ENCODE measurements around the gene GDF15. TPM values are rescaled to one million over a fixed set of nuclear protein-coding genes. Genes with fewer than 3 reads are reported as not detected.

GDF15 gene
- polyA plus RNA-seq, 1 donor = 0.30 TPM

DNA sequence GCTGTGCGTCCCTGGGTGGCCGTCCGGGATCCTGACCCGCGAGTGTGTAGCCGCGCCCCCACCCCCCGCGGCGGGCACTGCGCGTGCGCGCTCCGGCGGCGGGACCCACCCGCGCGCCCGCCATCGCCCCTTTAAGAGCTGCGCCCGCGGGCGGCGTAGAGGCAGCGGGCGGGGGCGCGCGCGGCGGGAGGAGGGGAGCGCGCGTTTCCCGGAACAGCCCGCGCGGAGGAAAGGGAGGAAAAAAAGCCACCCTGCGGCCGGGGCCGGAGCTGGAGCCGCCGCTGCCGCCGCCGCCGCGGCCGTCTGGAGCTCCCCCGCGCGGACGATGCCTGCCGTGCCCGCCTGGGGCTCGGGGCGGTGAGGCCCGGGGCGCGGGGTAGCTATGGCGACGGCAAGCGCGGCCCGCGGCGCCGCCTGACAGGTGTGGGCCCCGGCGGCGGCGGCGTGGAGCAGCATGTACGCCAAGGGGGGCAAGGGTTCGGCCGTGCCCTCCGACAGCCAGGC, 33.3 kb downstream of the GDF15 start, which contains the start of gene SSBP4:
Gene SSBP4, plus strand, starts transcription at position 204 of the 504 bp plus-strand sequence. Its CDS starts 251 bp downstream, at position 455.
- DNase-seq (ENCODE audit: low read depth) = no peak

DNA sequence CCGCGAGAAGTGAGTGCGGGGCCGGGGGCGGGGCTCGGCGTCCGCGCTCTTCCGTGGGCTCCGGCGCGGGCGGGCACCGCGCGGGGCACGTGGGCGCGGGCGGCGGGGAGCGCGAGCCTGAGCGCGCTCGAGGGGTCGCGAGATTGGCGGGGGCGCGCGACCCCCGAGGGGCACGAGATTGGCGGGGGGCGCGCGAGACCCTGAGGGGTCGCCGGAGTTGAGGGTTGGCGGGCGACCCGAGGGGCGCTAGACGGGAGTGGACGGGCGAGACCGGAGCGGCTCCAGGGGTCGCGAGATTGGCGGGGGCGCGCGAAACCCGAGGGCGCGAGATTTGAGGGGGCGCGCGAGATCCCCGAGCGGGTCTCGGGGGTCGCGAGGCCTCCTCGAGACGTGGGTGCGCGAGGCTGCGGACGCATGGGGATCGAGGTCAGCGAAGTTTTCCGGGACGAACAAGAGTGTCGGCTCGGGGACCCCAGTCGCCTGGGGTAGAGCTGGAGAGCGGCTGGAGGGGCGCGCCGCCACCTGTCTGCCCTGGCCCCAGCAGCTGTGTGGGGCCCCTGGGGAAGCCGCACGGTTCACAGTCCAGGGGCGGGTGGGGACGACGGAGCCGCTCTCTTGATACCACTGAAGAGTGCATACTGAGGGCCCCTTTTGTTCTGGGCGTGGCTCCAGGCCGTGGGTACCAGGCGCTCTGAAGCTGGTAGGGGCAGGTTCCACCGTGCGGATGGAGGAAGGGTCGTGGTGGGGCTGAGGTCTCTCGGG, 33.9 kb downstream of the GDF15 start:
- no peak for DNase-seq (ENCODE audit: low read depth)

DNA sequence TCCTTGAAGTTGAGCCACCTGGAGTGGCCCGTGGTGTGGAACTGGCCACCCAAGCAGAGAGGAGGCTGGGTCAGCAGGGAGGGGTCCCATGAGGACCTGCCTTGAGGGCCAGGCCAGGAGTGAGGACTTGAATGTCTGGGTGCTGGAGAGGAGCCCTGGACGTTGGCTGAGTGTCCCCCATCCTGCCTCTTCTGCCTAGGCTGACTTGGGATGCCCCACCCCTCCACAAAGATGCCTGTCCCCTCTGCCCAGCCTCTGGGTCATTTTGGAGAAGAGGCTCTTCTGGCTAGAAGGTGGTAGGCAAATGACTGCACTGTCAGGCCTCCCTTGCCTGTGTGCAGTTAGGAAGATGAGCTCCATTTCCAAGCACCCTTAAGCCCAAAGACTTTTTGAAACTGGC, 35.0 kb downstream of the GDF15 start:
- DNase-seq (ENCODE audit: low read depth) = no peak

DNA sequence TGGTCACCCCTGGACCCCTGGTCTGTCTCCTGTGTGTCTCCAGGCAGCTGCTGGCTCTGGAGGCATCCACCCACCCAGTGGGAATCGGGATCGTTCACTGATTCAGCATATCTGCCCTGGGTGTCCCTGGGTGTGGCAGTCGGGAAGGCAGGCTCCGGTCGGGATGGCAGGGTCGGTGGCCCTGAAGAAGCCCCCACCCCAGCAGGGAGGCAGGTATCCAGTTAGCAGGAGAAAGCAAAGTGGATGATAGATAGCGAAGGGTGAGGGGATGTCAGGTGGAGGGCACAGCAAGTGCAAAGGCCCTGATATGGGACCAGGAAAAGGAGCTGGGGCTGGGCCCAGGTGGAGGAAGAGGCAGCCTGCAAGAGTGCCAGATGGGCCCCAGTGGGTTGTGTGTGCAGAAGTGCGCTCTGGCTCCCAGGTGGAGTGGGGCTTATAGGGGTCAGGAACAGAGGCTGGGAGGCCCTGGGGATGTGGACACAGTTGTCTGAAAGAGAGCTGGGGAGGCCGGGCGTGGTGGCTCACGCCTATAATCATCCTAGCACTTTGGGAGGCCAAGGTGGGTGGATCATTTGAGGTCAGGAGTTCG, 35.5 kb downstream of the GDF15 start:
- DNase-seq (ENCODE audit: low read depth) = no peak

DNA sequence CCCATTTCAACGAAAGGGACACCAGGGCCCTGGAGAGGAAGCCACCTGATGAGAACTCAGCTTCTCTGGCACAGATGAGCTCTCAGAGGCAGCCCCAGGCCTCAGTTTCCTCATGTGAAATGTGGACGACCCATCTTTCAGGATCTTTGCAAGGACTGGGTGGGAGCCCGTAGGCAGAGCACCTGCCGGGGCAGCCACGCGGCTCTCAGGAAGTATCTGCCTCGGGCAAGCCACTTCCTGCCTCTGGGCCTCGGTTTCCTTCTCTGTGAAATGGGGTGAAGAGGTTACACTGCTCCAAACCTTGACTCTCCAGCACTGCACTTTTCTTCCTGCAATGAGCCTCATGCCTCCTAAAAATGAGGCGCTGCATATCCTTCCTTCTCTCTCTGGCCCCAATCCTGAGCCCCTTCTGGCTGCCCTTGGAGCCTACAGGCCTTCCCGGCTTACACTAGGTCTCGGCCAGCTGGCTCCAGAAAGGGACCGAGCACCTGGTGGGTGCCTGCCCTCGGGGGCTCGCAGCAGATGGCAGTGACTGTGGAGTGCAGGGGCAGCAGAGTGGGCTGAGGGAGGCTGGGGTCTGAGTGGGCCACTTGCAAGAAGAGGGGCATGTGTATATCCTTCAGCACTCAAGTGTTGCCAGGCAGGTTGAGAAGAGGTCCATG, 36.7 kb downstream of the GDF15 start:
- no peak for DNase-seq (ENCODE audit: low read depth)

DNA sequence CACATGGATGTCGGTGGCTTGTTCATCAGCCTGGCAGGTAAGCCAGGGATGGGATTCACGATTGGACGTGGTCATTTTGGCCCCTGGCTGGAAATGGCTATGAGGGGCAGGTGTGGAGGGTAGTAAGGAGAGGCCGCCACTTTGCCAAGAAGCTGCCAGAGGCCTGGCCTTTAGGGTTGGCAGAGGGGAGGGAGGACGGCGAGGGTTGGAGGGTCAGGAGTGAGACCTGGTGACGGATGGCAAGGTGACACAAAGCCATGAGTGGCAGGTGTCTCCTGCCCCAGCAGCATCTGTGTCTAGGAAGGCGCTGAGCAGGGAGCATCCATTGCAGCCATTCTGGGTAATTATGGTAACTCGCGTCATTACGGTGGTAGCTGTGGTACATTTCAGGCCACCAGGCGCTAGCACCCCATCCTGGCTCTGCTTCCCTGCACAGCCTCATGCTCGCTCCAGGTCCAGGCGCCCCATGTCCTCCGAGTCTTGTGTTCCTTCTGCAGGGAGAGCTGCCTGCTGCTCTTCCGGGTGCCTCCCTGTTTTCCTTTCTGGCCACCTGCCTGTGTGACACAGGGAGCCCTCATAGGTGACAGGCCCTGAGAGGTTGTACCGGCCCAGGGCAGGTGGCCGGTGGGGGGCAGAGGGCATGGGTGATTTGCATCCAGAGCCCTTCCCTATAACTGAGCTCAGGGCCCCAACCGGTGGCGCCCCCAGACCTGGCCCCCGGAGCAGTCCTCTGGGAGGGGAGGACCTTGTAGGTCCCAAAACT, 37.5 kb downstream of the GDF15 start:
- DNase-seq (ENCODE audit: low read depth) = no peak

DNA sequence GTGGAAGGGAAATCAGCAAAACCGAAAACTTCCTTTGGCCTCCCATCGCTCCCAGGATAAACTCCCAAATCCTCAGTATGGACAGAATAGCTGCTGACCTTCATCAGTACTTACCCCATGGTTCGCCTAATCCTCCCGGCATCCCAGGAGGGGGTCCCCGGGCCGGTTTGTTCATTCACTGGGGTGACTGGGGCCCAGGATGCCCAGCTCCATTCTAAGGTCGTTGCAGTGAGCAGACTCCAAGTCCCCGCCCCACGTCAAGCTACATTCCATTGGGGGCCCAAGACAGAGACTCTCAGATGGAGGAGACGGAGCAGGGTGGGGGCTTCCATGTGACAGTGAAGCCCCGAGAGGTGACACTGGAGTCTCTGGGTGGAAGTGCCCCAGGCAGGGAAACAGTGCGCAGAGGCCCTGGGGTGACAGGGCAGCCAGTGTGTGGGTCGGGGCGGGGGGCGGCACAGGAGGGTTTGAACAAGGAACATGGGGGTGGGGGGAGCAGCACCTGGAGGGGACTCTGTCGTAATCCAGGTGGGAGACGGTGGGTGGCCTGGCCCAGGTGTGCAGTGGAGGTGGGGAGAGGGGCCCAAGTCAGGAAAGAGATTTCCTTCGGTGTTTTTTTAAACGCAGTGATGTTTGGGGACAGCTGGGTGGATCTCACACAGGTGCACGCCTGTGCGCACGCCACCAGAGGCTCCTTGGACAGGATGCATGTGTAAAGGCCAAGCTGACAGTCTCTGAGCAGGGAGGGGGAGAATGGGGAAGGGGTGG, 38.3 kb downstream of the GDF15 start:
- no peak for DNase-seq (ENCODE audit: low read depth)

DNA sequence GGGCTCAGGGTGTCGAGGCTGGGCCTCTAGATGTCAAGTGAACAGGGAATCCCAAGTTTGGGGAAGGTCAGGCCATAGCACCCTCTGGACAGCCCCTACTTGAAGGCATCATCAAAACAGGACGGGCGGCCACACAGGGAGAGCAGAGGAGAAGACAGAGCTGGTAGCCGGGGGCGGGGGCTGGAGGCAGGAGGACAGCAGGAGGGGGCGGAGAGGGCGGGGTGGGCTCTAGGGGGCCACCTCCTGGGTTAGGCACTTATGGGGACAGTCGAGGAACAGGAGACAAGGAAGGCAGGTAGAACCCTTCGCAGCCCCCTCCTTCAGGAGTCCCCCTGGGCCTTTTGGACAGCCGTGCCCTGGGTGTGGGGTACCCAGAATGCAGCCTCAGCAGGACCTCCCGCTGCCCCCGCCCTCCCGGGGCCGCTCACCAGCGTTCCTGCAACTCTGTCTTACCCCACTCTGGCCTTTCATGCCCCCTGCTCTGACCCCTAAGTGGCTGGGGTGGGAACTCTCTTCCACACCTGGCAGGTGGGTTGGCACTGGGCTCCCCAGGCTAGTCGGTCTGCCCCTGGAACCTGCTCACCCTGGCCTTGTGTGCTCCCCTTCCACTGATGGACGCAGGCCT, 39.0 kb downstream of the GDF15 start:
- no peak for DNase-seq (ENCODE audit: low read depth)

DNA sequence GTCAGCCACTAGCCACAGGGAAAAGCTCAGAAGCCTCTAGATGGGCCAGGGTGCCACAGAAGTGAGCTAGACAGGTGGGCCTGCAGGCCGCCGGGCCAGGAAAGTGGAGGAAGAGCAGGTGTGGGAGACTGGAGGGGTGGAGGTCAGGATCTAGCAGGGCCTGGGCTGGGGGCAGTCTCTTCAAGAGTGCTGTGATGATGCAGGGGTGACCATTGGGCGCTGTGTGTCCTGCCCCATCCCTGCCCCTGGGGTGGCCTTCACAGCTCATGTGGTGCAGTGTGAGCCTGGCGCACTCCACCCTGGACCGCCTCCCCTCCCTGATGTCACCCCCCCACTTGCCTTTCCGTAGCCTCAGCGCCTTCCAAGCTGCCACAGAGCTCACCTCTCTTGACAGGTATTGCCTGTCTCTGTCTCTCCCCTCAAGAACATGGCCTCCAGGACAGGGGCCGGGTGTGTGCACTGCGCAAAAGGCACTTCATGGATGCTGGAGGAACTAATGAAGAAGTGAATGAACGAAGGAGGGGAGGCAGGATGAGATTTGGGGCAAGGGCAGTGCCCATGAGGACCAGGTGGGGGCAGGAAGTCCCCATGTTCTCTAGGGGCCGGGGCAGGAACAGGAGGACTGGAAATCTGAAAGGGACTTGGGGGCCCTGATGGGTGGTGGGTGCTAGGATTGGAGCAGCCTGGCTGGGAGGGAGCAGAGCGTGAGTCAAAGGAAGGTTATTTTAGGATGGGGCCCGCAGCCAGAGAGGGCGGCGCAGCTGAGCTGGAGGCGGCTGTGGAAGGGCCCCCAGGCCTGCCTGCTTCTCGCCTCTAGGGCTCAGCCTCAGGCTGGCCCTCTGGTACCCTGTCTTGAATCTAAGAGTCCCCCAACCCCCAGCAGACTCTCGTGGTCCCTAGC, 39.8 kb downstream of the GDF15 start:
- no peak for DNase-seq (ENCODE audit: low read depth)

DNA sequence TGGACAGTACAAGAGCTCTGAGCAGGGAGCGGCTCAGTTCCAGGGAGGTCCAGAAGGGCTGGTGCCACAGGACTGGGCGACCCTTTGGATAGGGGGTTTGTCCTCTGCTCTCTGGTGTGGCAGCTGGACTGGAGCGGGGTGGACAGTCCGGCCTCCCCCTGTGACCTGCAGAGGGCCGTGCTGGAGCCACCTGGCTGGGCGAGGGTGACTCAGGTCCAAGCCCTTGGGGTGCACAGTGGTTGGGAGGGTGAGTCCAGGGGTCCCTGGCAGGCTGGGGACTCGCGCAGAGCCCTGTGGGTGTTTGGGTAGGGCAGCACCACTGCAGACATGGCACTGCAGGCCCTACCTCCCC, 40.4 kb downstream of the GDF15 start:
- DNase-seq (ENCODE audit: low read depth) = no peak

DNA sequence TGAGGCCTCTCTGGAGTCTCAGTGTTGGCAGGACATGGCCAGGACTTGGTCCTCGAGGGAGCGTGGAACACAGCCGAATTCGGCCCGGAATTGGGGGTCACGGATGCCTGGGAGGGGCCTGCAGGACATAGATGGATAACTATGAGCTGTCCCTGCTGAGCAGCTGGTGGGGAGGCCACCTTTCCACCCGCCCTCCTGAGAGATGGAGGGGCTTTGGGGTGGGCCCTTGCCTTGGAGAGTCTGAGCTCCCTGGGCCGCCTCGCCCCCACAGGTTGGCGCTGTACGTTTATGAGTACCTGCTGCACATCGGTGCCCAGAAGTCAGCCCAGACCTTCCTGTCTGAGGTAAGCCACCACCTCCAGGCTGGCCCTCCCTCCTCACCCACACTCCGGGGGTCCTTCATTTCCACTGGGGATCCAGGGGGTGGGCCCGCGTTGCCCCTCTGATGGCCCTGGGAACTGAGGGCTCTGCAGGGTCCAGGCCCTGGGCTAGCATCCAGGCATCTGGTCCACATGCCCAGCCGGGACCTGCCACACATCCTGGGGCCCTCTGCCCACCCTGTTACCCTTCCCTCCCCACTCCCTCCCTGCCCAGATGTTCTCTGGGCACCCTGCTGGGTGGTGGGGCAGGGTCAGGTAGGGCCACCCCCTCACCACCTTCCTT, 41.3 kb downstream of the GDF15 start:
- DNase-seq (ENCODE audit: low read depth) = no peak

DNA sequence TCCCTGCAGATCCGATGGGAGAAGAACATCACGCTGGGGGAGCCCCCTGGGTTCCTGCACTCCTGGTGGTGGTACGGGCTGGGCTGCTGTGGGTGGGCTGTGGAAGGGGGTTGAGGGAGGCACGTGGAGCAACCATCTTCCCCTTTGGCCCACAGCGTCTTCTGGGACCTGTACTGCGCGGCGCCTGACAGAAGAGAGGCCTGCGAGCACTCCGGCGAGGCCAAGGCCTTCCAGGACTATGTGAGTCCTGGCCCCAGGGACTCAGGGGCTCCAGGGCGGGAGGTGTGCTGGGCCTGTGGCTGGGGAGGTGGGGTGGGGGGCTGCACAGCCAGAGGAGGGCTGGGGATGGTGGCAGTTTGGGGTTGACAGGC, 41.8 kb downstream of the GDF15 start:
- DNase-seq (ENCODE audit: low read depth) = no peak

DNA sequence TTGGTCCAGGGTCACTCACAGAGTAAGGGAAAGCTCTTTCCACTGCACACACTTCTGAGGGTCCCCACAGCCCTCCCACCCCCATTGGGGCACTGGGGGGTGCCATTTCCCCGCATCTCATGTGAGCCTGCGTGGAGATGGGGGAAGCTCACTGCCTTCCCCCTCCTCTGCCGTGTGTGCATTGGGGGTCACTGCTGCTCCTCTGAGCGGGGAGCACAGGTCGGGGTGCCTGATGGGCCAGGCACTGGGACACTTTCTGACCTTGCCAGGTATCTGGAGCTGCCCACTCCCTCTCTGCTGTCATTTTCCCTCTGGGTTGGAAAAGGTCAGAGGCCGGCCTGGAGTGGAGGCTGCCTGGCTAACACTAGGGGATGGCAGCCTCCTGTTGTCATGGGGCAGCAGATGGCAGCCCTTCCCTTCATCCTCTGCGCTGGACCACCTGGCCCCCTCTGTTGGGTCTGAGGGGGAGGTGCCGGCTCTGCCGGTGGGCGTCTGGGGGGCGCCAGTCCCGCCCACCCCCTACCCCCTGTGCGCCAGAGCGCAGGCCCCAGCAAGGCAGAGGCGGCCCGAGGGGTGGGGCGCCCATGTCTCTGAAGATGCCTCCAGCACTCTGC, 42.3 kb downstream of the GDF15 start:
- no peak for DNase-seq (ENCODE audit: low read depth)

DNA sequence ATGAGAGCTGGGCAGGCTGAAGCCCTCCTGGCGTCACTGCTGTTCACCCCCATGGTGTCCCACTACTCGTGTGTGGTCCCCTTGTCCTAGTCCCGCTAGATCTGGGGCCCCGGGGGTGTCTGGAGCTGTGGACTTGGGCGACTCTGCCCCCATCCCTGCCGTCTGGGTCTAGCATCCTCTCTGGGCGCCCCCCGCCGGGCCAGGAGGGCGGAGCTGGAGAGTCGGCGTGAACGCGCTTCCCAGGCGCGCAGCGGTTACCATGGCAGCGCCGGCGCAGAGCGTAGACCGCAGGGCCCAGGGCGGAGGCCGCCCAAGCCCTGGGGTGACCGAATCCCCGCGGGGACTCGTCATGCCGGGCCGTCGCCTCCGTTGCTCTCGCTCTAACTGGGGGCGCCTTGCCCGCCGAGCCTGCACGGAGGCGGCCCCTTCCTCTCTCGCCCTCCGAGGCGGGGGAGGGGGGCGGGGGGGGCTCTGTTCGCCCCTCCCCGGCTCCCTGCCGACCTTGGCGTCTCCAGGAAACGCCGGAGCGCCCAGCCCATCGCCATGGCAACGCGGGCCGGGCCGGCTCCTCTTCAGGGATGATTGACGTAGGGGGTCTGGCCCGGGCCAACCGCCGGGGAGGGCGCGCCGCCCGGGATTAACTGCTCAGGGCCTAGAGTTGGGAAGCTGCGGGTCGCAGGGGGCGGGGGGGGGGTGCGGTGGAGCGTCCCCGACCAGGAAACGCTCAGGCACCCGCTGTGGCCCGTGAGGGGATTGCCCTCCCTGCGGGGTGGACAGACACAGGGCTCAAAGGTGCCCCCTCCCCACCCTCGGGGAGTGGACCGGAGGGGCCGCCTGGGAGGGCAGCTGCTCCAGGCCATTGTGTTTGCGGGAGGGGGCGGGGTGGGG, 43.1 kb downstream of the GDF15 start:
- no peak for DNase-seq (ENCODE audit: low read depth)

DNA sequence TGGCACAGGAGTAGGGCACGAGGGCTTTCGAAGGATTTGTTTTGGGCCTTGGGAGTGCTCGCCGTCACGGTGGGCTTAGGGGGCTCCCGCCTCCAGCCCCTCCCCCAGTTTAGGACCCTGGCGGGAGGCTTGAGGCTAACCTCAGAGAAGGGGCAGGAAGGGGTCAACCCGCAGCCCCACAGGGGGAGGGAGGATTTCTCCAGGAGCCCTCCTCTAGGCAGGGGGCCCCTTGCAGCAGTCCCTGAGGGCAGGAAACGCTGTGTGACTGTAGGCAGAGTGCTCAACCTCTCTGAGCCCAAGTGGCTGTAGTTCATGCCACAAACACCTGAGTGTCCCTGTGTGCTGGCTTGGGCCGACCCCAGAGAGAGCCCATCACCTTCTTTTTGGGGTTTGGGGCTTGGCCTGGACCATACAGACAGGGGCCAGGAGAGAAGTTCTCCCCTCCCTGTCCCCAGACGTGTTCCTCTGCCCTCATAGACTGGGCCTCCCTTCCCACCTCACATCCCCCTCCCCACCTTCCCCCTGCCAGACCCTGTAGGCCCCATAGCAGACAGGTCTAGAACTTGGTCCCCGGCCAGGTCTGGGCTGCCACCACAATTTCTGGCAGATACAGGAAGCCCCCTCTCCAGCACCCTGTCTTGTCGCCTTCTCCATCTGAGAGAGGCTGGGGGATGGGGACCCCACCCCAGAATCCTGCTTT, 43.9 kb downstream of the GDF15 start:
- no peak for DNase-seq (ENCODE audit: low read depth)

DNA sequence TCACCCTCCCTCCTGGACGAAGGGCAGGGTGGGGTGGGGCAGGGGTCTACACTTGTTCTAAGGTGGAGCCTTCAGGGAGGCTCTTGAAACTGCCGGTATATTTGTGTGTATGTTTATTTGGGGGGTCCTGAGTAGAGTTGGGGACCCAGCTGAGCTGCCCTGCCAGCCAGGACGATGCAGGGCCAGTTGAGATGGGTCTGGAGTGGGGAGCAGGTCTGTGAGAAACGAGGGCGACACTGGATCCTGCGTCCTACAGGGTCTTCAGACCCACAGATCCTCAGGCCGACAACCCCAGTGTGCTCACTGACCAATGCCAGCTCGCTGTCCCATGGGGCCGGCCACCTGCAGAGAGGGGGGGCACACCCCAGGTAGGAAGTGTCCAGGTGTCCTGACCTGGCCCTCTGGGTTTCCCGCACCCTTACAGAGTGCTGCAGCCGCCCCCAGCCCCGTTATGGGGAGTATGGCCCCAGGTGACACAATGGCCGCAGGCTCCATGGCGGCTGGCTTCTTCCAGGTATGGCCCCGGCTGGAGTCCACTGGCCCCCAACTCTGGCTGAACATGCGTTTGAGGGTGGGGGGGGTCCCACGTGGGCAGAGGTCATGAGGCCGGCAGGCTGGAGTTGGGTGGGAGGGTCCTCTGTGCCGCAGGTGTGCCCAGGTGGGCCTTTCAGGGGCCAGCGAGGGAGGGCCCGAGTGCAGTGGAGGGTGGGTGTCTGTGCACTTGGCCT, 44.6 kb downstream of the GDF15 start:
- no peak for DNase-seq (ENCODE audit: low read depth)
